AML-193 (cell line): Measurements from ENCODE around the gene KLK8.
"Not testable (repeated sequence)": the region's sequence is repeated elsewhere in the genome, so short reads cannot be mapped to it uniquely, and the experiment has no call there.

ENCODE experiments used
- DNase-seq, 2 experiments: peaks; one replicate each; lab custom pipeline; 2025; lab: John Stamatoyannopoulos, UW

The KLK8 gene

GRCh38 chr19:50983625-50984292 is 17.6 kb downstream of the KLK8 start, which contains the start of gene KLK7:
Gene KLK7 (minus strand): TSS chr19:50983917. CDS start chr19:50982399, 1,518 bp downstream.
- no peak for DNase-seq

DNA sequence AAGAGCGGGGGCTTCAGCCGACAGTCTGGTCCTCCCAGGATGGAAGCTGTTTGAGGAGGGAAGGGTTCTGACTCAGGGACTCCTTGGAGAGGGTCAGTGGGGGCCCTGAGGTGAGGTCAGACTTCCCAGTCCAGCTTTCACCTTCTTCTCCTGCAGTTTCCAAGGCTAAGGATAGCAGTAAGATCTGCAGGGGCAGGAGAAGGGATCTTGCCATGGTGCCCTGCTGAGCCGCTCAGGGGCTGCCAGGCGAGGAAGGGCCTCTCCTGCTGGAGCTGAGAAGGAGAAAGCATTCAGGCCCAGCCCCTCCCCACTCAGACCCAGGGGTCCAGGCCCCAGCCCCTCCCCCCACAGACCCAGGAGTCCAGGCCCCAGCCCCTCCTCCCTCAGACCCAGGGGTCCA is 19.2 kb downstream of the KLK8 start:
- DNase-seq, result no peak

DNA sequence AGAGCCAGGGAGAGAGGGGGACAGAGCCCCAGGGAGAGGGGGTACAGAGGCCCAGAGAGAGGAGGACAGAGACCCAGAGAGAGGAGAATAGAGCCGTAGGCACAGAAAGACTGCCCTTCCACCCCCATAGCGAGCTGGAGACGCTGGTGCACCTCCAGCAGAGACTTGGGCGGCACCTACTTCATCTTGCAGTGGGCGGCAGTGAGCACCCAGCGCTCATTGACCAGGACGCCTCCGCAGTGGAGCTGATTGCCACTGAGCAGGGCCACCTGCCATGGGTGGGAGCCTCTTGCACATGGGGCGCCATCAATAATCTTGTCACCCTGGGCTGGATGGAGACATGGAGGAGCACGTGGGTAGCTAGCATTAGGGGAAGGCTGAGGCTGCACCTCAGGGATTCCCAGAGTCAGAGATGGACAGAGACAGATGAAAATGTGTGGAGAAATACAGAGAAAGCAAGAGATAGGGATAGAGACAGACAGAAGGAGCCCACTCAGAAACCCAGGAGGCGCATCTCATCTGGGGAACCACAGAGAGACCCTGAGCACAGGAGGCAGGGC is 19.7 kb downstream of the KLK8 start:
- no peak for DNase-seq

GRCh38 chr19:50980208-50980607 is 21.2 kb downstream of the KLK8 start:
- no peak for DNase-seq

DNA sequence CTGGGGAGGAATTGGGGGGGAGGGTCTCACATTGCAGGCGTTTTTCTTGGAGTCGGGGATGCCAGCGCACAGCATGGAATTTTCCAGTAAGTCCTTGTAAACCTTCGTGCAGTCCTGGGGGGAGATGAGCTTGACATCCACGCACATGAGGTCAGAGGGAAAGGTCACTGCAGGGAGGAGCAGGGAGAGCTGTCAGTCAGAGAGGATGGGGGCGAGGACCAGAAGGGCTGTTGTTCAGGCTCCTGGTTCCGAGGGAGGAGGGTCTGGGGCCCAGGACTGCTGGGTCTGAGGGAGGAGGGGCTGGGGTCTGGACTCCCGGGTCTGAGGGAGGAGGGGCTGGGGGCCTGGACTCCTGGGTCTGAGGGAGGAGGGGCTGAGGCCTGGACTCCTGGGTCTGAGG is 21.6 kb downstream of the KLK8 start:
- no peak for DNase-seq

DNA sequence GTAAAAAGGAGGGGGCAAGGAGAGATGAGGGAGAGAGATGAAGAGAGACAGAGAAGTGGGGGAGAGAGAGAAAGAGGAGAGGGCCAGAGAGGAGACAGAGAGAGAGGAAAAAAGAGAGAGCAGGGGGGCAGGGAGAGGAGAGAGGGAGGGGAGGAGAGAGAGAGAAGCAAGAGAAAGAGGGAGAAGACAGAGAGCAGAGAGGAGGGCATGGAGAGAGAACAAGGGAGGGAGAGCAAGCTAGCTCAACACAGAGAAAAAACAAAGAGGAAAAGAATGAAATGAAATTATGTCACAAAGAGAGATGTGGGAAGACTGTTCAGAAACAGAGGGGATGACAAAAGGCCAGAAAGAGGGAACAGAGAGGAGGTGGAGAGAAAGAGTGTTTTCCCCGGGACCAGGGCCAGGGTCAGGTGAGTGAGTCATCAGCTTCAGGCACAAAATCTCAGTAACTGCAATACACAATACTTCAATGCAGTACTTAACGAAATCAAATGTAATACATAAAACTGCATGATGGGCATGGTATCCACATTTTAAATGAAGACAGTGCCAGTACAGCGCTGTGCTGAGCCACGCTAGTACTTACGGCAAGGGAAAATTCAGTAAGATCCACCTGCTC is 22.5 kb downstream of the KLK8 start:
- DNase-seq, result no peak

GRCh38 chr19:50977626-50978025 is 23.8 kb downstream of the KLK8 start:
- DNase-seq, result no peak

GRCh38 chr19:50975766-50976165 is 25.6 kb downstream of the KLK8 start:
- no peak for DNase-seq

DNA sequence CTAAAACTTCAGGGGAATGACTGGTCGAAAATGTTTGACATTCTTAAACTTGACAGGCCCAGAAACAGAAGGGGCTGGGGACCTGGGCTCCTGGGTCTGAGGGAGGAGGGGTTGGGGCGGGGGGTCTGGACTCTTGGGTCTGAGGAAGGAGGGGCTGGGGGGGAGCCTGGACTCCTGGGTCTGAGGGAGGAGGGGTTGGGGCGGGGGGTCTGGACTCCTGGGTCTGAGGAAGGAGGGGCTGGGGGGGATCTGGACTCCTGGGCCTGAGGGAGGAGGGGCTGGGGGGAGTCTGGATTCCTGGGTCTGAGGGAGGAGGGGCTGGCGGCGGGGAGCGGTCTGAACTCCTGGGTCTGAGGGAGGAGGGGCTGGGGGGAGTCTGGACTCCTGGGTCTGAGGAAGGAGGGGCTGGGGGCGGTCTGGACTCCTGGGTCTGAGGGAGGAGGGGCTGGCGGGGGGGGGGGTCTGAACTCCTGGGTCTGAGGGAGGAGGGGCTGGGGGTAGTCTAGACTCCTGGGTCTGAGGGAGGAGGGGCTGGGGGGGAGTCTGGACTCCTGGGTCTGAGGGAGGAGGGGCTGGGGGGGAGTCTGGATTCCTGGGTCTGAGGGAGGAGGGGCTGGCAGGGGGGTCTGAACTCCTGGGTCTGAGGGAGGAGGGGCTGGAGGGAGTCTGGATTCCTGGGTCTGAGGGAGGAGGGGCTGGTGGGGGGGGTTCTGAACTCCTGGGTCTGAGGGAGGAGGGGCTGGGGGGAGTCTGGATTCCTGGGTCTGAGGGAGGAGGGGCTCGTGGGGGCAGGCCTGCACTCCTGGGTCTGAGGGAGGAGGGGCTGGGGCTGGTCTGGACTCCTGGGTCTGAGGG is 26.5 kb downstream of the KLK8 start:
- DNase-seq, result no peak

DNA sequence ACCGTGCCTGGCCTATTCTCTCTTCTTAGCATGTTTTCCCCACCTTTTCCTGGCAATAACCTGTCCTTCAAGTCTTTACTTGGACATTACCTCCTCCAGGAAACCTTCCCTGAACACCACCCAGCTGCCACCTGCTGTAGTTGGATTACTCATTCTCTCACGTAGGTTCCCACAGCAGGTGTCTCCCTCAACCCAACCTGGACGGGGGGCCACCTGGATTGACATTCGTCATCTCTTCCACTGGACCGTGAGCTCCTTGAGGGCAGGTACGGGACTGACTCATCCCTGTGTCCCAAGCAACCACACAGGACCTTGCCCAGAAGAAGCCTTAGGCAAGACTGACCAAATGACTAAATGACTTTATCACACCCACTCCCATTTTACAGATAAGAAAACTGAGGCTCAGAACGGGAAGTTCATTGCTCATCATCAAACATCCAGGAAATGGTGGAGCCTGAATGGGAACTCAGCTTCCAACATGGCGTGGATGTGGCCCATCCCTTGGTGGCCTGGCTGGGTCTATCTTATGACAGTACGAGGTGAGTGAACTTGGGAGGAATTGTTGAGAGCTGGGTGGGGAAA is 28.5 kb downstream of the KLK8 start:
- no peak for DNase-seq

GRCh38 chr19:50969810-50970209 is 31.6 kb downstream of the KLK8 start:
- not testable (repeated sequence) for DNase-seq

DNA sequence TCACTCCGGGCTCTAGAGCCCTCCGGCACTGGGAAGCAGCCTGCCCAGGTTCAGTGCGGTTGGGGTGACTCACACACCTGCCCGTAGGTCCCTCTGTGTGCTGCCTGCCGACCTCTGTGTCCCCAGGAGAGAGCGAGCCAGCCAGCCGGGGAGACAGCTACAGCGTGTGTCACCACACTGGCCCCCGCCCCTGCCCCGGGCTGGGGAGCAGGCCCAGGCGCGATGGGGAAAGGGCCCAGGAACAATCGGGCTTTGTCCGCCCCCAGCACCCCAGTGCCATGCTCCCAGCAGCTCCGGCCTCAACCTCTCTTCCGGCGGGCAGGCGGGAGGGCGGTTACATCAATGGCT is 32.0 kb downstream of the KLK8 start, which contains the start of gene KLK6:
Gene KLK6 (minus strand): TSS at position 179 of the 348 bp plus-strand sequence. CDS start 1,487 bp downstream, outside the sequence.
- DNase-seq, result no peak

DNA sequence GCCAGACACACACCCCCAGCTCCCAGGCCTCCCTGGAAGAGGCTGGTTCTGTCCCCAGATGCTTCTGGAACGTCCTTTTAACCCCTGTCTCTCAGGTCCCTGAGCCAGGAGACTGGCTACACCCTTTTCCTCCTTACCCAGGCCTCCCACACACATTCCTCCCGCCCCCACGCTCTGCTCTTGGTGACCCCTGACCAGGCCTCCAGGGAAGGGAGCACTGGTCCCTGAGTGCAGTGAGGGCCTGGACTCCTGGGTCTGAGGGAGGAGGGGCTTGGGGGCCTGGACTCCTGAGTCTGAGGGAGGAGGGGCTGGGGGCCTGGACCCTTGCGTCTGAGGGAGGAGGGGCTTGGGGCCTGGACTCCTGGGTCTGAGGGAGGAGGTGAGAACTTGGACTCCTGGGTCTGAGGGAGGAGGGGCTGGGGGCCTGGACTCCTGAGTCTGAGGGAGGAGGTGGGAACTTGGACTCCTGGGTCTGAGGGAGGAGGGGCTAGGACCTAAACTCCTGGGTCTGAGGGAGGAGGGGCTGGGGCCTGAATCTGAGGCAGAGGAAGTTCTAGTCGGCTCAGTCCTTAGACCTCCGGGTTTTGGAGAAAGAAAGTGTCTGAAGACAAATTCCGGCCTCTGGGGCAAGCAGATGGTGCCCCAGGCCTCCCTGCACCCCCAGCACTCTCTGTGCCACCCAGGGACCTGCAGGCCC is 32.5 kb downstream of the KLK8 start:
- no peak for DNase-seq

DNA sequence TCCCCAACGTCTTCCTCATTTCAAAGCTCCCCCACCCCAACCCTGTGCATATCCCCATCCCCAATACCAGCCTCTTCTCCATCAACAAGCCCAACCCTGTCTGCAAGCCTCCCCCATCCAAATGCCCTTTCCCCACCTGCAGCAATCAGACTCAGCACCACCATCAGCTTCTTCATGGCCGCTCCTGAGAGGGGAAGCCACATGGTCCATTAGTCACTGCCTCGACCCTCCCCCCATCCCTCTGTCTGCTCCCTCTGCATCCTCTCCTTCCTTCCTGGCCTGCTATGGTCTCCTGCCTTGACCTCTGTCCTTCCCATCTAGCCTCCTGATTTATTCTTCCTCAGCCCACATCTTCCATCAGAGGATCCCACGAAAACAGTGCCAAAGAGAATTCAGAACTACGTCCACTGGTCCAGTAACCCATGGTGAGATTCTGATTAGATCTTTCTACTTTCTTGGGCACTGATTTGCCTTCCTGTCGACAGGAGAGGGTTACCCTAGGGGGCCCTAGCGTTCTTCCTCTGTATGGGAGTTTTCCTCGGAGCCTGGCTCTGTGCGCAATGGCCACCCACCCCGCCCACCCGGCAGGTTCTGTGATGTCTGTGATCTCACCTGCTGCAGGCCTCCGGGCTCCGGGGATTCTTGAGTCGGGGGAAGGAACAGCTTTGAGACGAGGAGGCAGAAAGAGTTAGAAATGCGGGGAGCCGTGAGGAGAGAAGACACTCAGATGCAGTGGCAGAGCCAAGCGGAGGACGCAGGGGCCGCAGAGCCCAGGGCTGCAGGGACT is 33.3 kb downstream of the KLK8 start:
- DNase-seq, result no peak

- DNase-seq, result no peak
These were observed 37.1 kb downstream of the KLK8 start for GRCh38 chr19:50964266-50964665.

DNA sequence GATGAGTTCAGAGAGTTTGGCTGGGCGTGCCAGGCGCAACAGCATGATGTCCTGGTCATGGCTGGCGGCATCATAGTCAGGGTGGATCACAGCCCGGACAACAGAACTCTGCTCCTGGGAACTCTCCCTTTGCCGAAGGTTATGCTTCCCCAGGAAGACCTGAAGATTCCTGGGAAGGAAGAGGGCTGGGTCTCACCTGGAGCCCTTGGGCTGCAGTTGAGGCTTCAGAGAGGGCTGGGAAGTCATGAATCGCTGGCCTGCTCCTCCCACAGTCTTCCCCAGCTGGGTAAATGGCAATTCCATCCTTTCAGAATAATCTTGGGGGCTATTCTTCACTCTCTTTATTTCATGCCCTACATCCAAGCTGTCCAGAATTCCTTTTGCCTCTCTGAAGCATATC is 38.0 kb downstream of the KLK8 start:
- DNase-seq, result no peak

DNA sequence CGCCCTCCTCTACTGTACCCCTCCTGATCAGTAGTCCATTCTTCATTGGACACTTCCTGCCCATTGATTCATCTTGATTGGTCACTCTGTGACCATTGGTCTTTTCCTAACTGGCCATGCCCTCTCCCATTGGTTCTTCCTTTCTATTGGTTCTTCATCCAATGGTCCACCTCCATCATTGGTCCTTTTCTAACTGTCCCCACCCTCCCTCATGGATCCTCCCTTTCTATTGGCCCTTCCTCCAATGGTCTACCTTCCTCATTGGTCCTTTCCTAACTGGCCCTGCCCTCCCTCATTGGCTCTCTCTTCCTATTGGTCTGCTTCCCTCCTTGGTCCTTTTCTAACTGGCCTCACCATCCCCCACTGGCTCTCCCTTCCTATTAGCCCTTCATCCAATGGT is 39.2 kb downstream of the KLK8 start:
- DNase-seq, result no peak

DNA sequence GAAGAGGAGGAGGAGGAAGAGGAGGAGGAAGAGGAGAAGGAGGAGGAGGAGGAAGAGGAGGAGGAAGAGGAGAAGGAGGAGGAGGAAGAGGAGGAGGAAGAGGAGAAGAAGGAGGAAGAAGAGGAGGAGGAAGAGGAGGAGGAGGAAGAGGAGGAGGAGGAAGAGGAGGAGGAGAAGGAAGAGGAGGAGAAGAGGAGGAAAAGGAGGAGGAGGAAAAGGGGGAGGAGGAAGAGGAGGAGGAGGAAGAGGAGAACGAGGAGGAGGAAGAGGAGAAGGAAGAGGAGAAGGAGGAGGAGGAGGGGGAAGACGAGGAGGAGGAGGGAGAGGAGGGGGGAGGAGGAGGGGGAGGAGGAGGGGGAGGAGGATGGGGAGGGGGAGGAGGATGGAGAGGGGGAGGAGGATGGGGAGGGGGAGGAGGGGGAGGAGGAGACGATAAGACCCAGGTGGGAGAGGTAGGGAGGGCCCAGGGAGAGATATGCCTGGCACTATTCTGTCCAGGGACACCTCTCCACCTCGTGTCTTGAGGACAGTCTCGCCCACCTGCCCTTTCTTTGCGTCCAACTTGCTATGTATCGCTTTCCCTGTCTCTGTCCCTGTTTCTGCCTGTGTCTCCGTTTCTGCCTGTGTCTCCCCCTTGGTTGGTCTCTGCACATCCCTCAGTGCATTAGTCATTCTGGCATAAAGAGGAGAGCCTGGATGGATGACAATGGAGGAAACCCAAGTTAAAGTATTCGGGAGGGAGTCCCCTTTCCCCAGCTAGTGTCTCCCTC is 41.5 kb downstream of the KLK8 start:
- DNase-seq, result no peak

DNA sequence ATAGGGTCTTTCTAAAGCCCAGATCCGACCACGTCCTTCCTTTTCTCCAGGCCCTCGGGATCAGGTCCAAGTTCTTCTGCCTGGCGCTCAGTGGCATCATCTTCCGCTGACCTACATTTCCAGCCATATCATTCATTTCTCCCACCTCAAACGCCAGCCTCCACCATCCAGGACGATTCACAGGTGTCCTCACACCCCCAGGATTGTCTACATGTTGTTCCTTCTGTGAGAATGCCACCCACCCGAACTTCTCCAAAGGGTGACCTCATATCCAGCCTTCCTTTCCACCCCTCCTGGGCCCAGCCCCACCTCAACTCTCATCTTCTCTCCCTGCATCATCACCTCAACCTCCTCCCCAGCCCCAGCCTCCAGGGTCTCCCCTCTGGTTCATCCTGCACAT is 43.8 kb downstream of the KLK8 start:
- no peak for DNase-seq

GRCh38 chr19:50952910-50953309 is 48.5 kb downstream of the KLK8 start, which contains the start of gene KLK5:
Gene KLK5 (minus strand): TSS chr19:50953038. CDS start chr19:50952657, 381 bp downstream.
- no peak for DNase-seq
